ENCODE data around the gene PLD2.
"Not testable (repeated sequence)": the region's sequence is repeated elsewhere in the genome, so short reads cannot be mapped to it uniquely, and the experiment has no call there.

PLD2 gene

GRCh38 chr17:4856937-4857314 is 50.0 kb downstream of the PLD2 start:
- DNase-seq (no peak), ATAC-seq (no peak)

GRCh38 chr17:4857347-4857746 is 50.4 kb downstream of the PLD2 start:
- not testable (repeated sequence) for DNase-seq, ATAC-seq

- DNase-seq (no peak), ATAC-seq (no peak)
Observed at GRCh38 chr17:4858068-4858881, 51.3 kb downstream of the PLD2 start.

- DNase-seq (no peak), ATAC-seq (no peak)
Observed at GRCh38 chr17:4858882-4859260, 51.9 kb downstream of the PLD2 start.

- ATAC-seq (no peak), DNase-seq (no peak)
Observed at GRCh38 chr17:4859816-4860625, 53.1 kb downstream of the PLD2 start.

GRCh38 chr17:4860651-4861050 is 53.7 kb downstream of the PLD2 start:
- ATAC-seq: no peak
- DNase-seq: no peak

GRCh38 chr17:4861052-4861451 is 54.1 kb downstream of the PLD2 start:
- DNase-seq (no peak), ATAC-seq (no peak)

GRCh38 chr17:4862720-4863119 is 55.8 kb downstream of the PLD2 start:
- no peak for ATAC-seq

GRCh38 chr17:4863321-4863720 is 56.4 kb downstream of the PLD2 start:
- no peak for DNase-seq
- no peak for ATAC-seq

More at GRCh38 chr17:4862720-4863119, 55.8 kb downstream of the PLD2 start:
- no peak for DNase-seq

- not testable (repeated sequence) for DNase-seq, ATAC-seq
Observed at GRCh38 chr17:4867535-4867934, 60.6 kb downstream of the PLD2 start.

GRCh38 chr17:4869058-4869998 is 62.4 kb downstream of the PLD2 start:
- not testable (repeated sequence) for ATAC-seq, DNase-seq

- DNase-seq: no peak
- ATAC-seq: no peak
Observed at GRCh38 chr17:4870855-4871254, 63.9 kb downstream of the PLD2 start.

- DNase-seq (no peak), ATAC-seq (no peak)
Observed at GRCh38 chr17:4872786-4873185, 65.8 kb downstream of the PLD2 start.

Data from stimulated activated naive CD8-positive, alpha-beta T cell treated with anti-CD3 and anti-CD28 coated beads, Interleukin-15, Interleukin-2, amounts not matched to agents 100 U/mL and 50 U/mL, for 24 hours (primary cell).